ENCODE data around the gene C3orf49.

DNA sequence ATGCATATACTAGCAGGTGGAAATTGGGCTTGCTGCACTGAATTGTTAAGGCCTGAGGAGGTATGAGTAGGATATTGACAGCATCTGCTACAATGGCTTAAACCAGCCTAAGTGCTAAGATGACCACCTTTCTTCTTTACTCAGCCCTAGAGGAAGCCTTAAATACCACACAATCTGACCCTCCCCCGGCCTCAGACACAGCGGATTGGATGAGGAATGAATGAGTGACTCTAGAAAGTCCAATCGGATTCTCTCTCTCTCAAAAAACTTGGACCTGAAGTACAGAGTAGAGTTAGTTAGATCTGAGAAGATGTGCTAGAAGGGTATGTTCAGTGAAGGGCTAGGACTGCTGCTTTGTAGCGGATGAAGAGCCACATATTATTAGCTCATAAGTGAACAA, 39.9 kb upstream of the C3orf49 start:
- TF ChIP-seq ZNF384 (IDR thresholded peaks at IDR 0.05; ENCODE audit: low read depth, low read length), result no peak
- TF ChIP-seq MYNN (IDR thresholded peaks at IDR 0.05), result no peak
- TF ChIP-seq MYNN (CRISPR knock-in tag; IDR thresholded peaks at IDR 0.05), result no peak
- TF ChIP-seq, protein P1, sequence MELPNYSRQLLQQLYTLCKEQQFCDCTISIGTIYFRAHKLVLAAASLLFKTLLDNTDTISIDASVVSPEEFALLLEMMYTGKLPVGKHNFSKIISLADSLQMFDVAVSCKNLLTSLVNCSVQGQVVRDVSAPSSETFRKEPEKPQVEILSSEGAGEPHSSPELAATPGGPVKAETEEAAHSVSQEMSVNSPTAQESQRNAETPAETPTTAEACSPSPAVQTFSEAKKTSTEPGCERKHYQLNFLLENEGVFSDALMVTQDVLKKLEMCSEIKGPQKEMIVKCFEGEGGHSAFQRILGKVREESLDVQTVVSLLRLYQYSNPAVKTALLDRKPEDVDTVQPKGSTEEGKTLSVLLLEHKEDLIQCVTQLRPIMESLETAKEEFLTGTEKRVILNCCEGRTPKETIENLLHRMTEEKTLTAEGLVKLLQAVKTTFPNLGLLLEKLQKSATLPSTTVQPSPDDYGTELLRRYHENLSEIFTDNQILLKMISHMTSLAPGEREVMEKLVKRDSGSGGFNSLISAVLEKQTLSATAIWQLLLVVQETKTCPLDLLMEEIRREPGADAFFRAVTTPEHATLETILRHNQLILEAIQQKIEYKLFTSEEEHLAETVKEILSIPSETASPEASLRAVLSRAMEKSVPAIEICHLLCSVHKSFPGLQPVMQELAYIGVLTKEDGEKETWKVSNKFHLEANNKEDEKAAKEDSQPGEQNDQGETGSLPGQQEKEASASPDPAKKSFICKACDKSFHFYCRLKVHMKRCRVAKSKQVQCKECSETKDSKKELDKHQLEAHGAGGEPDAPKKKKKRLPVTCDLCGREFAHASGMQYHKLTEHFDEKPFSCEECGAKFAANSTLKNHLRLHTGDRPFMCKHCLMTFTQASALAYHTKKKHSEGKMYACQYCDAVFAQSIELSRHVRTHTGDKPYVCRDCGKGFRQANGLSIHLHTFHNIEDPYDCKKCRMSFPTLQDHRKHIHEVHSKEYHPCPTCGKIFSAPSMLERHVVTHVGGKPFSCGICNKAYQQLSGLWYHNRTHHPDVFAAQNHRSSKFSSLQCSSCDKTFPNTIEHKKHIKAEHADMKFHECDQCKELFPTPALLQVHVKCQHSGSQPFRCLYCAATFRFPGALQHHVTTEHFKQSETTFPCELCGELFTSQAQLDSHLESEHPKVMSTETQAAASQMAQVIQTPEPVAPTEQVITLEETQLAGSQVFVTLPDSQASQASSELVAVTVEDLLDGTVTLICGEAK (IDR thresholded peaks at IDR 0.05), result no peak
- TF ChIP-seq, protein P1 (CRISPR knock-in tag; IDR thresholded peaks at IDR 0.05), result no peak
- no peak for TF ChIP-seq ZNF274 (IDR thresholded peaks at IDR 0.05; ENCODE audit: borderline replicate concordance, low read depth, low read length)
- TF ChIP-seq RBM34 (IDR thresholded peaks at IDR 0.05; ENCODE audit: borderline replicate concordance, insufficient read depth, low read length), result no peak
- TF ChIP-seq, protein P2, sequence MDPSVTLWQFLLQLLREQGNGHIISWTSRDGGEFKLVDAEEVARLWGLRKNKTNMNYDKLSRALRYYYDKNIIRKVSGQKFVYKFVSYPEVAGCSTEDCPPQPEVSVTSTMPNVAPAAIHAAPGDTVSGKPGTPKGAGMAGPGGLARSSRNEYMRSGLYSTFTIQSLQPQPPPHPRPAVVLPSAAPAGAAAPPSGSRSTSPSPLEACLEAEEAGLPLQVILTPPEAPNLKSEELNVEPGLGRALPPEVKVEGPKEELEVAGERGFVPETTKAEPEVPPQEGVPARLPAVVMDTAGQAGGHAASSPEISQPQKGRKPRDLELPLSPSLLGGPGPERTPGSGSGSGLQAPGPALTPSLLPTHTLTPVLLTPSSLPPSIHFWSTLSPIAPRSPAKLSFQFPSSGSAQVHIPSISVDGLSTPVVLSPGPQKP (CRISPR knock-in tag; IDR thresholded peaks at IDR 0.05), result no peak
- TF ChIP-seq HDAC2 (IDR thresholded peaks at IDR 0.05), result no peak
- TF ChIP-seq, protein P3, sequence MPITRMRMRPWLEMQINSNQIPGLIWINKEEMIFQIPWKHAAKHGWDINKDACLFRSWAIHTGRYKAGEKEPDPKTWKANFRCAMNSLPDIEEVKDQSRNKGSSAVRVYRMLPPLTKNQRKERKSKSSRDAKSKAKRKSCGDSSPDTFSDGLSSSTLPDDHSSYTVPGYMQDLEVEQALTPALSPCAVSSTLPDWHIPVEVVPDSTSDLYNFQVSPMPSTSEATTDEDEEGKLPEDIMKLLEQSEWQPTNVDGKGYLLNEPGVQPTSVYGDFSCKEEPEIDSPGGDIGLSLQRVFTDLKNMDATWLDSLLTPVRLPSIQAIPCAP (CRISPR knock-in tag; IDR thresholded peaks at IDR 0.05; ENCODE audit: borderline replicate concordance), result no peak
- TF ChIP-seq, protein P4, sequence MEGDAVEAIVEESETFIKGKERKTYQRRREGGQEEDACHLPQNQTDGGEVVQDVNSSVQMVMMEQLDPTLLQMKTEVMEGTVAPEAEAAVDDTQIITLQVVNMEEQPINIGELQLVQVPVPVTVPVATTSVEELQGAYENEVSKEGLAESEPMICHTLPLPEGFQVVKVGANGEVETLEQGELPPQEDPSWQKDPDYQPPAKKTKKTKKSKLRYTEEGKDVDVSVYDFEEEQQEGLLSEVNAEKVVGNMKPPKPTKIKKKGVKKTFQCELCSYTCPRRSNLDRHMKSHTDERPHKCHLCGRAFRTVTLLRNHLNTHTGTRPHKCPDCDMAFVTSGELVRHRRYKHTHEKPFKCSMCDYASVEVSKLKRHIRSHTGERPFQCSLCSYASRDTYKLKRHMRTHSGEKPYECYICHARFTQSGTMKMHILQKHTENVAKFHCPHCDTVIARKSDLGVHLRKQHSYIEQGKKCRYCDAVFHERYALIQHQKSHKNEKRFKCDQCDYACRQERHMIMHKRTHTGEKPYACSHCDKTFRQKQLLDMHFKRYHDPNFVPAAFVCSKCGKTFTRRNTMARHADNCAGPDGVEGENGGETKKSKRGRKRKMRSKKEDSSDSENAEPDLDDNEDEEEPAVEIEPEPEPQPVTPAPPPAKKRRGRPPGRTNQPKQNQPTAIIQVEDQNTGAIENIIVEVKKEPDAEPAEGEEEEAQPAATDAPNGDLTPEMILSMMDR (IDR thresholded peaks at IDR 0.05 in 2 of 3, conservative IDR thresholded peaks at IDR 0.05 in 1 of 3; ENCODE audit: insufficient read depth in 2 of 3, low read depth in 1 of 3, low read length in 3 of 3), result no peak
- no peak for TF ChIP-seq ARID2 (IDR thresholded peaks at IDR 0.05)
- TF ChIP-seq ZNF324 (CRISPR knock-in tag; IDR thresholded peaks at IDR 0.05), result no peak
- no peak for TF ChIP-seq MEF2A (IDR thresholded peaks at IDR 0.05; ENCODE audit: control insufficient read depth, low read depth, low read length)
- no peak for TF ChIP-seq TCF7L2 (IDR thresholded peaks at IDR 0.05; ENCODE audit: low read depth, low read length)

Data from K562 (cell line).